Fibroblast of skin of back (primary cell): ENCODE results near the gene MN1.

Experiments used
- DNase-seq: peaks from one replicate; pipeline ENCODE4 v3.0.0-alpha.2; 2013

The MN1 gene

GRCh38 chr22:27799015-27799826 is 2.3 kb downstream of the MN1 start:
- peak; percentile 50 for DNase-seq

- no peak for DNase-seq
Observed at GRCh38 chr22:27798511-27799014, 3.0 kb downstream of the MN1 start.

- no peak for DNase-seq
Observed at GRCh38 chr22:27797520-27798391, 3.8 kb downstream of the MN1 start.

GRCh38 chr22:27796829-27797519 is 4.6 kb downstream of the MN1 start:
- no peak for DNase-seq

GRCh38 chr22:27795696-27796517 is 5.6 kb downstream of the MN1 start:
- no peak for DNase-seq

- DNase-seq: no peak
Observed at GRCh38 chr22:27795053-27795452, 6.5 kb downstream of the MN1 start.

- no peak for DNase-seq
Observed at GRCh38 chr22:27794226-27794625, 7.3 kb downstream of the MN1 start.

- no peak for DNase-seq
Observed at GRCh38 chr22:27793576-27793975, 8.0 kb downstream of the MN1 start.

GRCh38 chr22:27792452-27793161 is 8.9 kb downstream of the MN1 start:
- peak; percentile 70 for DNase-seq

GRCh38 chr22:27791859-27792241 is 9.7 kb downstream of the MN1 start:
- no peak for DNase-seq

GRCh38 chr22:27791159-27791858 is 10.2 kb downstream of the MN1 start:
- DNase-seq: no peak

- DNase-seq: peak; percentile 53
Observed at GRCh38 chr22:27790376-27791158, 11.0 kb downstream of the MN1 start.

GRCh38 chr22:27788500-27789288 is 12.9 kb downstream of the MN1 start:
- peak; percentile 52 for DNase-seq

- no peak for DNase-seq
Observed at GRCh38 chr22:27786965-27787364, 14.6 kb downstream of the MN1 start.

GRCh38 chr22:27786291-27786932 is 15.1 kb downstream of the MN1 start:
- peak; percentile 46 for DNase-seq

- no peak for DNase-seq
Observed at GRCh38 chr22:27785831-27786230, 15.7 kb downstream of the MN1 start.

GRCh38 chr22:27784120-27784475 is 17.5 kb downstream of the MN1 start:
- DNase-seq: no peak

- no peak for DNase-seq
Observed at GRCh38 chr22:27783436-27784119, 18.0 kb downstream of the MN1 start.
